Stomach (tissue), 4 donors: Measurements from ENCODE around the gene TP73.

Experiments used
- CTCF ChIP-seq, 7 experiments: fragments of 450-650 bp in 4 of 7; fragments of 200-600 bp in 3 of 7; sonication (generic) in 3 of 7; IDR thresholded peaks; one replicate each; pipeline ENCODE4 v1.5.1; 2016 to 2019; ENCODE audit warnings: antibody characterized with exemption in 7 of 7, control low read depth in 2 of 7, mild to moderate bottlenecking in 1 of 7
- EP300 ChIP-seq: sonication (generic); formaldehyde crosslinking; IDR thresholded peaks from one replicate; pipeline ENCODE4 v1.6.1; 2017; ENCODE audit warnings: antibody characterized with exemption
- POLR2A ChIP-seq, 4 donors: fragments of 450-650 bp; IDR thresholded peaks; one replicate each; pipeline ENCODE4 v1.6.1; 2016; ENCODE audit warnings: antibody characterized with exemption in 4 of 4, control low read depth in 2 of 4, mild to moderate bottlenecking in 1 of 4, moderate library complexity in 1 of 4
- POLR2AphosphoS5 ChIP-seq, 3 donors: sonication (generic); formaldehyde crosslinking; IDR thresholded peaks; one replicate each; pipeline ENCODE4 v1.6.1; 2016; ENCODE audit warnings: antibody characterized with exemption in 3 of 3

GRCh38 chr1:3632716-3633343 is 19.5 kb upstream of the TP73 start:
- TF ChIP-seq CTCF (IDR thresholded peaks at IDR 0.05), result no peak
- no peak for TF ChIP-seq POLR2AphosphoS5 (IDR thresholded peaks at IDR 0.05)
- no peak for TF ChIP-seq EP300
- TF ChIP-seq POLR2A (IDR thresholded peaks at IDR 0.05), result no peak
